Neural progenitor cell (in vitro differentiated cells): Measurements from ENCODE around the gene FER1L5. TPM values are rescaled to one million over a fixed set of nuclear protein-coding genes. Genes with fewer than 3 reads are reported as not detected.

Experiments
- total RNA-seq: library from RNA; depleted of rRNA; stranded (reverse); fragments of >200 nt; gene quantifications from 2 replicates; pipeline ENCODE4 v1.2.3, GENCODE V29; 2015; ENCODE audit warnings: low replicate concordance

Gene FER1L5
- total RNA-seq, 1 donor from 2014 or later, result 1.7 TPM

Other genes with a start within 250 kb of the FER1L5 start
- gene NEURL3, start 137.4 kb upstream of the FER1L5 start, total RNA-seq, result 0.12 TPM in 1 of 2 replicates, not detected in the other
- gene ARID5A, start 106.0 kb upstream of the FER1L5 start, total RNA-seq, result 0.75 and 2.4 TPM in 2 replicates
- 32.9 and 44.3 TPM in 2 replicates for gene KANSL3, start 4.5 kb upstream of the FER1L5 start, total RNA-seq
- 25.9 and 39.8 TPM in 2 replicates for gene LMAN2L, start 97.3 kb downstream of the FER1L5 start, total RNA-seq
- 15.5 and 24.4 TPM in 2 replicates for gene CNNM4, start 118.1 kb downstream of the FER1L5 start, total RNA-seq
- 11.1 and 20.2 TPM in 2 replicates for gene CNNM3, start 173.5 kb downstream of the FER1L5 start, total RNA-seq
- 10.8 and 11.4 TPM in 2 replicates for gene ANKRD23, start 201.3 kb downstream of the FER1L5 start, total RNA-seq
- gene ANKRD39, start 215.3 kb downstream of the FER1L5 start, total RNA-seq, result 4.0 and 17.3 TPM in 2 replicates
- gene SEMA4C, start 227.3 kb downstream of the FER1L5 start, total RNA-seq, result 39.1 and 103 TPM in 2 replicates